ENCODE measurements around the gene ZNF189. TPM values are rescaled to one million over a fixed set of nuclear protein-coding genes. Genes with fewer than 3 reads are reported as not detected.
A peak's percentile ranks its signal among the peaks of the same experiment; 100 is the strongest.

Gene ZNF189
- total RNA-seq, 1 donor: 10.4 TPM

DNA sequence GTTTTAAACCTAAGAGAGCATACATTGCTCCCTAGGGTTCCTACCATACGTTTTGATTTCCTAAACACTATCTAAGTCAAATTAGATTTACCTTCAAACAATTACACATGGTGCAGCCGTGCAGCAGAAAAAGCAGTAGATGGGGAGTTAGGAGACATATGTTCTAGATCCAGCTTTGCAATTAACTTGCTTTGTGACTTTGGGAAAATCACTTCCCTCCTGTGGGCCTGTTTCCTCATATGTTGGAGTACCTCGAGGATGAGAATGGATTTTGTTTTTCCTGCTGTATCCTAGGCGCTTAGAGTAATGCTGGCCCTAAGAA is 944 bp upstream of the ZNF189 start:
- H3K4me3 ChIP-seq (ENCODE audit: low read length): peak overlapping the region; percentile 85
- peaks cover 10% of the 10 kb centered on the region for H3K9me3 ChIP-seq (ENCODE audit: low read depth, low read length)
- H3K4me1 ChIP-seq (ENCODE audit: insufficient read depth, low read length): peaks cover 31% of the 10 kb centered on the region
- no peaks in the 10 kb centered on the region for H3K27me3 ChIP-seq (ENCODE audit: insufficient read depth, low read length)

DNA sequence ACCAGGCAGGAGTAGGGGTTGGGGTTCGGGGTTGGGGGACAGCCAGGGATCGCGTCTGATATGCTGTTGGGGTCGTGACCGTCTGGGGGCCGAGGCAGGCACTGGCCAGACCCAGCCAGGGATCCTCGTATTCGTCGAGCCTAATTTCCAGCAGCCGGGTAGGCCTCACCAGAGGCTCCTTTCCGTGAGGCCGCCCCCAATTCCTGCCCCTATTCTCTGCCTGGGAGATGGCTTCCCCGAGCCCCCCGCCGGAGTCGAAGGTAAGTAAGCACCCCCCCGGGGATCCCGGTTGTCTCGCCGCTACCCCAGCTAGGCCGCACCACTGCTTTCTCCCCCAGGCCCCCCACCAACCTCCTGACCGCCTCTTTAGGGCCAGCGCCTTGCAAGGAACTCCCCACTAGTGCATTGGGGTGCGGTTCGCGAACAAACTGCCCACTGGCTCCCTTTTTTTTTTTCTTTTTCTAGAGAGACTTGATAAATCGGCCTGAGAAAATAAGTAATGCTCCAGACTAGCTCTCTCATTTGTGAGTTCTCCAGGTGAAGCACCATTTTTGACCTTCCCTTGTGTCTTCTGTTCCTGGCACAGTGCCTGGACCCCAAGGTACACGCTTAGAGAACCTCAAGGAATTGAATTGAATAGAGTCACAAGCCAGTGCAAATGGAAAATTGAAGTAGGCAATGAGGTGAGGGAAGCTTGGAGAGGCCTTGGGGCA is 435 bp downstream of the ZNF189 start:
- peaks cover 31% of the 10 kb centered on the region for H3K4me1 ChIP-seq (ENCODE audit: insufficient read depth, low read length)
- H3K4me3 ChIP-seq (ENCODE audit: low read length): peak overlapping the region; percentile 55
- H3K9me3 ChIP-seq (ENCODE audit: low read depth, low read length): peaks cover 10% of the 10 kb centered on the region
- no peaks in the 10 kb centered on the region for H3K27me3 ChIP-seq (ENCODE audit: insufficient read depth, low read length)

DNA sequence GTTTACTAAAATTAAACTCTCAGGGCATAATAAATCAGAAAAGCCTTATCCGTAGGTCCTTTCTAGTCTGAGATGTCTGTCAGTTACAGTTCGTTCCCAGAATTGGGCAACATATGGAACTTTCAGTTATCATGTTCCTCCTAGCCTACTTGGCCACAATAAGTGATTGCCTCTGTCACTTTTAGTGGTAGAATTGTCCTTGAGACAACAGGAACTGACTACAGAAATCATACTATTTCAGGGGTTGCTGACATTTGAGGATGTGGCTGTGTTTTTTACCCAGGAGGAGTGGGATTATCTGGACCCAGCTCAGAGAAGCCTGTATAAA is 956 bp downstream of the ZNF189 start:
- H3K9me3 ChIP-seq (ENCODE audit: low read depth, low read length): peaks cover 12% of the 10 kb centered on the region
- H3K4me3 ChIP-seq (ENCODE audit: low read length): peak overlapping the region; percentile 55
- H3K27me3 ChIP-seq (ENCODE audit: insufficient read depth, low read length): no peaks in the 10 kb centered on the region
- peaks cover 31% of the 10 kb centered on the region for H3K4me1 ChIP-seq (ENCODE audit: insufficient read depth, low read length)

DNA sequence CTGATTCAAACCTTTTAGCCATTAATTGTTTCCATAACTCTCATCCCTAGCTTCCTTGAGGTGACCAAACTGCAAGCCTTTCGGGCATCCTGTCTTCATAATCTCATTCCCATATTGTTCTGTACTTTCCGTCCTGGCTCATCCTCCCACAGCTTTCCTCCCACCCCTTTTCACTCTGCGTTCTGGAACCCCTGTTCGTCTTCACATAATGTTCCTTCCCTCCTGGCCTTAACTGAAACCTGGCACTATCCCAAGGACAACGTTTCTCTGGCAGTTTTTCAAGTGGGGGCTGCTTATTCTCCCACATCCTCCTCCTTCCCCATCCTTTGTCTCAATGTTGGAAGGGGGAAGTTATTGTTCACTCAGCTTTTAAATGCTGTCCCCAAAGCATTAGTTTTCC is 1.5 kb downstream of the ZNF189 start:
- peaks cover 17% of the 10 kb centered on the region for H3K9me3 ChIP-seq (ENCODE audit: low read depth, low read length)
- H3K27me3 ChIP-seq (ENCODE audit: insufficient read depth, low read length): no peaks in the 10 kb centered on the region
- H3K4me3 ChIP-seq (ENCODE audit: low read length): no peak overlapping the region
- peaks cover 31% of the 10 kb centered on the region for H3K4me1 ChIP-seq (ENCODE audit: insufficient read depth, low read length)

DNA sequence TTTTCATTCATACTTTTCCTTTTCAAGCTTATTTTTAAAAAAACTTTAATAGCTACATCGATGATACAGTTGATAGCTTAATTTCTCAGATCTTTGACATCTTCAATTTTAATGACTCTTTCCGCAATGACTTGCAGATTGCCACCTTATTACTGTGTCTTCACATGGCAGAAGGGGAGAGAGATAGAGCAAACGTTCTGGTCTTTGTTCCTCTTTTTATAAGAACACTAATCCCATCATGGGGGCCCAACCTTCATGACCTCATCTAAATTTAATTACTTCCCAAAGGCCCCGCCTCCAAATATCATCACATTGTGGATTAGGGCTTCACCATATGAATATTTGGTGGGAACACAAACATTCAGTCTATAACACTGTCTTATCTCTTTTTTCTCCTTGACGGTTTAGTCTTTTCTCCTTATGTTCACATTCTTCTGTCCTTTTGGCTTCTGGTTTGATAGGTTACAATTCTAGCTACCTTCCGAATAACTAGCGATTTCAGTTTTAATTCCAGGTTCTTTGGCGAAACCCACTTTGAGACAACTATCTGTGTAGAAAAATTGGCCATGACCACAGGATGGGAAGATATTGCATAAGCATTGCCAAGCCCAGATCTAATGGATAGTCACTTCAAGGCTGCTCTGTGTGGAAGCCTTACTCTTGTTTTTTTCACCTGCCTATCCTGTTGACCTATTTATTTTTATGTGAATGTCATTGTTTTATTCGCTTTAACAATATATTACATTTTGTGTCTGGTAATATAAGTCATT is 5.0 kb downstream of the ZNF189 start:
- Histone ChIP-seq H3K4me1 (ENCODE audit: insufficient read depth, low read length) (peaks cover 18% of the 10 kb centered on the region), H3K4me3 (ENCODE audit: low read length) (no peak overlapping the region), H3K9me3 (ENCODE audit: low read depth, low read length) (peaks cover 53% of the 10 kb centered on the region), H3K27me3 (ENCODE audit: insufficient read depth, low read length) (no peaks in the 10 kb centered on the region)

DNA sequence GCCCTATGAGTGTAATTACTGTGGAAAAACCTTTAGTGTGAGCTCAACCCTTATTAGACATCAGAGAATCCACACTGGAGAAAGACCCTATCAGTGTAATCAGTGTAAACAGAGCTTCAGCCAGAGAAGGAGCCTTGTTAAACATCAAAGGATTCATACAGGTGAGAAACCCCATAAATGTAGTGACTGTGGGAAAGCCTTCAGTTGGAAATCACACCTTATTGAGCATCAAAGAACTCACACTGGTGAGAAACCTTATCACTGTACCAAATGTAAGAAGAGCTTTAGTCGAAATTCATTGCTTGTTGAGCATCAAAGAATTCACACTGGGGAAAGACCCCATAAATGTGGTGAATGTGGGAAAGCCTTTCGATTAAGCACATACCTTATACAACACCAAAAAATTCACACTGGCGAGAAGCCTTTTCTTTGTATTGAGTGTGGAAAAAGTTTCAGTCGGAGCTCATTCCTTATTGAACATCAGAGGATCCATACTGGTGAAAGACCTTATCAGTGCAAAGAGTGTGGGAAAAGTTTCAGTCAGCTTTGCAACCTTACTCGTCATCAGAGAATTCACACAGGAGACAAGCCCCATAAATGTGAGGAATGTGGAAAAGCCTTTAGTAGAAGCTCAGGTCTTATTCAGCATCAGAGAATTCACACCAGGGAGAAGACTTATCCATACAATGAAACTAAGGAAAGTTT is 9.9 kb downstream of the ZNF189 start:
- Histone ChIP-seq H3K4me3 (ENCODE audit: low read length) (no peak overlapping the region), H3K9me3 (ENCODE audit: low read depth, low read length) (peaks cover 91% of the 10 kb centered on the region), H3K27me3 (ENCODE audit: insufficient read depth, low read length) (no peaks in the 10 kb centered on the region), H3K4me1 (ENCODE audit: insufficient read depth, low read length) (no peaks in the 10 kb centered on the region)

DNA sequence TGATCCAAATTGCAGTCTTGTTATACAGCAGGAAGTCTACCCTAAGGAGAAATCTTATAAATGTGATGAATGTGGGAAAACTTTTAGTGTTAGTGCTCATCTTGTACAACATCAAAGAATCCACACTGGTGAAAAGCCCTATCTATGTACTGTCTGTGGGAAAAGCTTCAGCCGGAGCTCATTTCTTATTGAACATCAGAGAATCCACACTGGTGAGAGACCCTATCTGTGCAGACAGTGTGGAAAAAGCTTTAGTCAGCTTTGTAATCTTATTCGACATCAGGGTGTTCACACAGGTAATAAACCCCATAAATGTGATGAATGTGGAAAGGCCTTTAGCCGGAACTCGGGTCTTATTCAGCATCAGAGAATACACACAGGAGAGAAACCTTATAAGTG is 10.4 kb downstream of the ZNF189 start:
- Histone ChIP-seq H3K9me3 (ENCODE audit: low read depth, low read length) (peaks cover 91% of the 10 kb centered on the region), H3K4me1 (ENCODE audit: insufficient read depth, low read length) (no peaks in the 10 kb centered on the region), H3K27me3 (ENCODE audit: insufficient read depth, low read length) (no peaks in the 10 kb centered on the region), H3K4me3 (ENCODE audit: low read length) (no peak overlapping the region)

DNA sequence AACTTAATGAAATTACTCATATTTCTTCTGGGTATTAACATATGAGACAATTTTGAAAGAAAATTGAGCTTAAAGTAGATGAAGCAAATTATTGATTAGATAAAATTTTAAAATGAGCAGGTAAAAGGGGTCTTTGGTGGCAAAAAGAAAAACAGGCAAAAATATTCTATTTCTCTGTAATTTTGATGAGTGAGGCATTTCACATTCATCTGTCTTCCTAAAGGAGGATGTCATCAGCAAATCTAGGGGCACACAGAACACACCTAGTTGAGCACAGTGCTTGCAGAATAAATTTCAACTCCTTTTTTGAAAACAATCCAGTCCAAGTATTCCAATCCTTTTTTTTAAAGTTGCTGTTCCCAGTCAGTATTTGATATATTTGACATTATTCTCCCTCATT is 16.2 kb downstream of the ZNF189 start:
- Histone ChIP-seq H3K27me3 (ENCODE audit: insufficient read depth, low read length) (no peaks in the 10 kb centered on the region), H3K4me3 (ENCODE audit: low read length) (no peak overlapping the region), H3K4me1 (ENCODE audit: insufficient read depth, low read length) (no peaks in the 10 kb centered on the region), H3K9me3 (ENCODE audit: low read depth, low read length) (peaks cover 47% of the 10 kb centered on the region)

DNA sequence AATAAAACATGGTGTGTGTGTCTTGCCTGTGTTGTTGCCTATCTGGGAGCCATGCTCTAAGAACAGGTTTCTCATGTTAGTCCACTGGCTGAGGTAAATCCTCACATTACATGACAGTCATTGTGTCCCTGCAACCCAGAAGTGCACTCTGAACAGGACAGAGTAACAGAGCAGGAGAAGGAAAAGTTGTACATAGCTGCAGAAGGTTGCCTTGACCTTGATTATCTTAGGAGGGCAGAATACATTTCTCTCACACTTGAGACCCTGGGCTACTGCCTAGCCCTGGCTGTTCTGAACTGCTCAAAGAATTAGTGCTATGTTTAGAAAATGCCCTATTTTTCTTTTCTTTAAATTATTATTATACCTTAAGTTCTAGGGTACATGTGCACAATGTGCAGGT is 16.9 kb downstream of the ZNF189 start:
- Histone ChIP-seq H3K9me3 (ENCODE audit: low read depth, low read length) (peaks cover 40% of the 10 kb centered on the region), H3K4me1 (ENCODE audit: insufficient read depth, low read length) (no peaks in the 10 kb centered on the region), H3K27me3 (ENCODE audit: insufficient read depth, low read length) (no peaks in the 10 kb centered on the region), H3K4me3 (ENCODE audit: low read length) (no peak overlapping the region)

DNA sequence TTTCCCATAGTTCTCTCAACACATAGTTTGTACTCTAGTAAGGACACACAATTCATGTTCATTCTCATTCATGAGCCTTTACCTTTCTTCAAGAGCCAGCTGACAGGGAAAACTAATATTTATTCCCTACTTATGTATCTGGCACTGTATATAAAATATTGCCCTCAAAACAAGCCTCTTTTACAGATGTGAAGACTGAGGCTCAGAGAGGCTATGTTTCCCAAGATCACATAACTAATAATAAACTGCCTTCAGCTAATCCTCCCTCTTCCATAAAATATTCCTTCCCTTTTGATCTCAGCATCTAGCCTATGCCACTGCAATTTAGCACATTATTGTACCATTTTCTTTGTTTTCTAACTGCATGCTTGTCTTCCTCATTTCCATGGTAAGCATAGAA is 18.7 kb downstream of the ZNF189 start:
- Histone ChIP-seq H3K9me3 (ENCODE audit: low read depth, low read length) (peaks cover 26% of the 10 kb centered on the region), H3K4me1 (ENCODE audit: insufficient read depth, low read length) (no peaks in the 10 kb centered on the region), H3K27me3 (ENCODE audit: insufficient read depth, low read length) (no peaks in the 10 kb centered on the region), H3K4me3 (ENCODE audit: low read length) (no peak overlapping the region)

DNA sequence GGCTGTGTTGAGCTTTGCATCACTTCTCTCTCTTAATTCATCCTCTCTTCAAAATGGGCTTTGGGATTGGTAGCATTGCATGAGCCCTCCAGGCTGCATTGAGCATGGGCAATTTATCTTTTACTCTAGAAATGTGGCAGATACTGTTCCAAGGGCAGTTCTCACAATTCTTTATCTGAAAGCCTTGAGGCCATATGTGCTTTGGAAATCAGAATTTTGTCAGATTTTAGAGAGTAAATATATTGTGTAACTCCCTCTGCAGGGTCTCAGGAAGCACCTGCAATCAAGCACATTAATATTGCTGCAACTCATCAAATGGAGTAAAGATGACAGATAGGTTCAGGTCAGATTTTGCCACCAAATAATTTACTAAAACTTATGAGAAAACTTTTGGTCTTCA is 19.3 kb downstream of the ZNF189 start:
- H3K9me3 ChIP-seq (ENCODE audit: low read depth, low read length): peaks cover 21% of the 10 kb centered on the region
- H3K27me3 ChIP-seq (ENCODE audit: insufficient read depth, low read length): no peaks in the 10 kb centered on the region
- H3K4me1 ChIP-seq (ENCODE audit: insufficient read depth, low read length): no peaks in the 10 kb centered on the region
- H3K4me3 ChIP-seq (ENCODE audit: low read length): no peak overlapping the region

DNA sequence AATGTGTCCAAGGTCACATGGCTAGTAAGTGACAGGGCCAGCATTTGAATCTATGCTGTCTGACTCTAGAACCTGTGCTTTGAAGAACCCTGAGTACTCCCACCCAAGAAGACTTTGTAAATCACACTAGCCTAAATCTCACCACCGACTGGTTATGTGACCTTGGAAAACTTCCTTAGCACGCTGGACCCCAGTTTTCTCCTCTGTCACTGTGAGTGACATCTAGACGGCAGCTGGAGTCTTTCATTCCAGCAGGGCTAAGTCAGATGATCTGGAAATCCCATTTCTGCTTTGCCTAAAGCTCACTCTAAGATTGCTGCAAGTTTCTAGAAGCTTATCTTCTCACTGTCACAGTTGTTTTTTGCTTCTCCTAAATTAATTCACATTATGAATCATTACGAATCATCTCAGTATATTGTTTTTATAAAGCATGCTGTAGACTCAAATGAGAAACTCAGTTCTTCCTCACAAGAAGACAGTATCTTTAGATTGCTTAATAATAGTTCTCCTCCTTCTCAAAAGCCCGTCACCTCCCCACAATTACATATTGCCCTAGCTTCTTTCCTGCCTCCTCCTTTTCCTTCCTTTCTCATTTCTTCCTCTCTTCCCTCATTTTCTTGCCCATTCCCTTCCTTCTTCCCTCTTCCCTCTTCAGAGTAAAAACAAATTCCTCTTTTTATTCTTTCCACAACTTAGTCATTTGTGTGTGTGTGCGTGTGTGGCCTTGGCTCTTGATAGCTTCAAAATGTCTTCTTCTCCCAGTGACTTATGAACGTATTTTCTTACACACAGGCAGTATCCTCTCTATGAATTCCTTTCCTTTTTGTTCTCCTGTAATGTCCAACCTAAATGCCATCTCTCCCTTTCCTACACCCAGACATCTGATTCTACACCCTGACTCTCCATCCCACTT is 20.1 kb downstream of the ZNF189 start:
- no peaks in the 10 kb centered on the region for H3K4me1 ChIP-seq (ENCODE audit: insufficient read depth, low read length)
- H3K9me3 ChIP-seq (ENCODE audit: low read depth, low read length): peaks cover 13% of the 10 kb centered on the region
- H3K4me3 ChIP-seq (ENCODE audit: low read length): no peak overlapping the region
- H3K27me3 ChIP-seq (ENCODE audit: insufficient read depth, low read length): no peaks in the 10 kb centered on the region

DNA sequence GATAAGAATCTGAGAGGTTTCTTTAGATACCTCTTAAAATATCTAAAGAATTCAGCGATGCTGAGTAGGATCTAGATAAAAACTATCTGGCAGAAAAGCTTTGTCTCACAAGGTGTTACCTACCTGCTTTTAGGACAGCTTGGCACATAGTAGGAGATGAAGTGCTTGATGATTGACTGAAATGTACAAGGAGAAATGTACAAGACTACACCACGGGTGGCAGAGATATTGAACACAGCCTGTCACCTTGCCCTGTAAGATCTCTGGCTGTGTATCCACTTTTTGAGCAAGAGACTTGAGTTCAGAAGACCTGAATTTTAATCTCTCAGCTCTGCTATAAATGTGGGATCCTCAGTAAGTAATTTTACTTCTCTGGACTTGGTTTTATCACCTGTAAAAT is 21.2 kb downstream of the ZNF189 start:
- no peaks in the 10 kb centered on the region for H3K27me3 ChIP-seq (ENCODE audit: insufficient read depth, low read length)
- H3K4me3 ChIP-seq (ENCODE audit: low read length): no peak overlapping the region
- peaks cover 2% of the 10 kb centered on the region for H3K9me3 ChIP-seq (ENCODE audit: low read depth, low read length)
- H3K4me1 ChIP-seq (ENCODE audit: insufficient read depth, low read length): no peaks in the 10 kb centered on the region

DNA sequence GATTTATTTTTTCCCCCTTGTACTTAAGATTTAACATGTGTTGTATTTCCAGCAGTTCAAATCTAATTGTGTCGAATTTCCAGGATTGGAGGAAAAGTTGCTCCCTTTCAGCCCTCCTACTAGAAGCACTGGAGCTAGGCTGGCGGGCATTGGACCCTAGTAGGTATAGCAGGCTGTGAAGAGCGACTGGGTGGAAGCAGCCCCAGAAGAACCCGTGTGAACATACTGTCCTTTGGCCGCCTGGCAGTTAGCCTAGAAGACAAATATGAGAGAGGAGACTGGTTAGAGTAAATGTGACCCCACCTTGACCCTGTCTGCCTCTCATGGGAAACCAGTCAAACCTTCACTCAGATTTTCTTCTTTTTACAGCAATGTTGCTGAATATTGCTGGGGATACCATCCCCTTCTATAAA is 23.0 kb downstream of the ZNF189 start:
- H3K9me3 ChIP-seq (ENCODE audit: low read depth, low read length): no peaks in the 10 kb centered on the region
- no peak overlapping the region for H3K4me3 ChIP-seq (ENCODE audit: low read length)

DNA sequence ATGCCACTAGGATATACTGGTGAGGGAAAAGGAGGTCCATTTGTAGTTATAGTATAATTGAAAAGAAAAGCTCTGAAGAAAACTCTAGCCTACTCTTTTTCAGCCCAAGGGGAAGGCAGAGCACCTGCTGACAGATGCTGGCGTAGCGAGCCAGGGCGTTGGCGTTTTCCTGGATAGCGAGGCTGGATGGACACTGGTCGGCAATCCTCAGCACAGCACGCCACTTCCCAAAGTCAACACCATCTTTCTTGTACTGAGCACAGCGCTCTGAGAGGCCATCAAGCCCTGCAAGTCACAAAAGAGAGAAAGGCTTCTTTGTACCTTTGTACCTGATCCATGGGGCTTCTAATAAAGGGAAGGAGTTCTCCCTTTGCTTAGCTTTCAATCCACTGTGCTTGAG is 28.7 kb downstream of the ZNF189 start:
- Histone ChIP-seq H3K4me3 (ENCODE audit: low read length) (no peak overlapping the region), H3K27me3 (ENCODE audit: insufficient read depth, low read length) (no peaks in the 10 kb centered on the region), H3K9me3 (ENCODE audit: low read depth, low read length) (no peaks in the 10 kb centered on the region), H3K4me1 (ENCODE audit: insufficient read depth, low read length) (no peaks in the 10 kb centered on the region)

More for the DNA sequence above, 23.0 kb downstream of the ZNF189 start:
- Histone ChIP-seq H3K4me1 (ENCODE audit: insufficient read depth, low read length) (no peaks in the 10 kb centered on the region), H3K27me3 (ENCODE audit: insufficient read depth, low read length) (no peaks in the 10 kb centered on the region)

All from mononuclear cell (primary cell).